ENCODE data around the gene PIK3CB. TPM values are rescaled to one million over a fixed set of nuclear protein-coding genes. Genes with fewer than 3 reads are reported as not detected.
"Not testable (repeated sequence)": the region's sequence is repeated elsewhere in the genome, so short reads cannot be mapped to it uniquely, and the experiment has no call there.

Gene PIK3CB
- total RNA-seq, 1 donor from 2014 or later, result 19.3 TPM

DNA sequence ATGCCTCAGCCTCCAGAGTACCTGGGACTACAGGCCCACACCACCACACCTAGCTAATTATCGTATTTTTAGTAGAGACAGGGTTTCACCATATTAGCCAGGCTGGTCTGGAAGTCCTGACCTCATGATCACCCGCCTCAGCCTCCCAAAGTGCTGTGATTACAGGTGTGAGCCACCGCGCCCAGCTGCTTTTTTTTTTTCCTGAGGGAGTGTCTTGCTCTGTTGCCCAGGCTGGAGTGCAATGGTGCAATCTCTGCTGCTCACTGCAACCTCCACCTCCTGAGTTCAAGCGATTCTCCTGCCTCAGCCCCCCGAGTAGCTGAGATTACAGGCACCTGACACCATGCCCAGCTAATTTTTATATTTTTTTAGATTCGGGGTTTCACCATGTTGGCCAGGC is 3.7 kb upstream of the PIK3CB start:
- H3K27me3 Mint-ChIP-seq (ENCODE audit: insufficient read depth); H3K4me3 Mint-ChIP-seq; H3K36me3 Mint-ChIP-seq (ENCODE audit: low read depth); H3K9me3 Mint-ChIP-seq; H3K27ac Mint-ChIP-seq; DNase-seq (ENCODE audit: low spot score): not testable (repeated sequence)
- peaks cover 13% of the 10 kb centered on the region for H3K4me1 Mint-ChIP-seq (ENCODE audit: low read depth)
- intact Hi-C loops (cut with micrococcal nuclease), result loop anchor here (10.0 kb wide), 2 partner anchors 506 to 546 kb away; partner anchors contain the start of genes COPB2 and MRPS22

DNA sequence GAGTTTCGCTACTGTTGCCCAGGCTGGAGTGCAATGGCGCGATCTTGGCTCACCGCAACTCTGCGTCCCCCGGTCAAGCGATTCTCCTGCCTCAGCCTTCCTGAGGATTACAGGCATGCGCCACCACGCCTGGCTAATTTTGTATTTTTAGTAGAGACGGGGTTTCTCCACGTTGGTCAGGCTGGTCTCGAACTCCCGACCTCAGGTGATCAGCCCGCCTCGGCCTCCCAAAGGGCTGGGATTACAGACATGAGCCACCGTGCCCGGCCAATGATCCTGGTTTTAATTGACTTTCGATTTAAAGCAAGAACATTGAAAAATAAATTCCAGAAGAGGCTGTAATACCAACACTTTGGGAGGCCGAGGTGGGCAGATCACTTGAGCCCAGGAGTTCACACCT is 1.1 kb upstream of the PIK3CB start:
- not testable (repeated sequence) for H3K4me3 Mint-ChIP-seq; DNase-seq (ENCODE audit: low spot score); H3K27me3 Mint-ChIP-seq (ENCODE audit: insufficient read depth); H3K9me3 Mint-ChIP-seq; H3K27ac Mint-ChIP-seq; H3K36me3 Mint-ChIP-seq (ENCODE audit: low read depth)
- H3K4me1 Mint-ChIP-seq (ENCODE audit: low read depth), result peaks cover 22% of the 10 kb centered on the region
- intact Hi-C loops (cut with micrococcal nuclease), result loop anchor here (2.0 to 10.0 kb wide), 3 partner anchors 227 to 549 kb away; partner anchors contain the start of genes COPB2, FAIM and MRPS22

DNA sequence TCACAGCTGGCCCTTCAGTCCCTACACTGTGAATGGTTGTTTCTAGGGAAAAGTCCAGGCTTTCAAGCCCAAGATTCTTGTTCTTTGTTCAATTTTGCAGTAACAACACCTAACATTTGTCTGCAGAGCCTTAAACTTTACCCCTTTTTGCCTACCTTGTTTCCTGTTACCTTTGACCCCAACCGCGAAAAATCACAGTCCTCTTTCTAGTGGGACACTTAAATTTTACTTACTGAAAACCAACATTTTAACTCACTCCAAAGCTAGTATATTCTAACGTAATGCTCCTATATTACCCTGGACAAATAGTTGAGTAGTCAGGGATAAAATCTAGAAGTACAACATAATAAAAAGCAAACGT is 649 bp upstream of the PIK3CB start:
- no peaks in the 10 kb centered on the region for H3K9me3 Mint-ChIP-seq
- intact Hi-C loops (cut with micrococcal nuclease), result loop anchor here (2.0 to 10.0 kb wide), 3 partner anchors 227 to 549 kb away; partner anchors contain the start of genes COPB2, FAIM and MRPS22
- H3K36me3 Mint-ChIP-seq (ENCODE audit: low read depth), result peaks cover 2% of the 10 kb centered on the region
- H3K4me3 Mint-ChIP-seq, result peak overlapping the region; percentile 94
- H3K27me3 Mint-ChIP-seq (ENCODE audit: insufficient read depth), result no peaks in the 10 kb centered on the region
- no peak for DNase-seq (ENCODE audit: low spot score)
- peaks cover 22% of the 10 kb centered on the region for H3K4me1 Mint-ChIP-seq (ENCODE audit: low read depth)
- peak overlapping the region; percentile 94 for H3K27ac Mint-ChIP-seq

DNA sequence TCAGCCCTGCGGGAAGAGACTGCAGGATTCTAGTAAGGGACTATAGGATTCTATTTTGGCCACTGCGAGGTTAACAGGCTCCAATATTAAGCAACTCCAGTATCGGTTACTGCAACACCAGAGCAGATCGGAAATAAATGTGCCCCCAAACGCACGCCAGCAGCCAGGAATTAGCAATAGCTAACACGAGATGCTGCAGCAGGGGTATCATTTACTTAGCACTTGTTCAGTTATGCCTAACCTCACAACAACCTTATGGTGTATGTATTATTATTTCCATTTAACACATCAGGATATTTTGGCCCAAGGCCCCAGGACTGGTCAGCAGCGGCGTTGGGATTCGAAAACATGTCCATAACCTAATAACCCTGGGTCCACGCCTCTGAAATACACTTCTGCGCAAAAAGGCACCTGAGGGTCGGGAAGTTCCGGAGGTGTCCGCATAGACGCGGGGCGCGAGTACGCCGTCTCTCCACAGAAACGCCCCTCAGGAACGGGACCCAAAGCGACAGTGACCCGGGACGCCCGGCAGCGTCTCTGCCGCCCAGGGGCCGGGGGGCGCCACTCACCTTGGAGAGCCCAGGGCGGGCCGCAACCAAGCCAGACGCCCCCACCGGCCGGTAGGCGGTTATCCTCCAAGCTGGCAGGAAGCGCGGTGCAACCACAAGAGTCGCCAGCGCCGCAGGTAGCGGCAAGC is 681 bp downstream of the PIK3CB start:
- intact Hi-C loops (cut with micrococcal nuclease), result loop anchor here (1.0 to 10.0 kb wide), 11 partner anchors 53 to 662 kb away; partner anchors contain the start of genes CEP70, COPB2, DBR1 and FAIM
- H3K4me3 Mint-ChIP-seq, result peak overlapping the region; percentile 93
- H3K36me3 Mint-ChIP-seq (ENCODE audit: low read depth), result peaks cover 4% of the 10 kb centered on the region
- H3K9me3 Mint-ChIP-seq, result no peaks in the 10 kb centered on the region
- no peak for DNase-seq (ENCODE audit: low spot score)
- H3K27me3 Mint-ChIP-seq (ENCODE audit: insufficient read depth), result no peaks in the 10 kb centered on the region
- peaks cover 22% of the 10 kb centered on the region for H3K4me1 Mint-ChIP-seq (ENCODE audit: low read depth)
- peak overlapping the region; percentile 81 for H3K27ac Mint-ChIP-seq

DNA sequence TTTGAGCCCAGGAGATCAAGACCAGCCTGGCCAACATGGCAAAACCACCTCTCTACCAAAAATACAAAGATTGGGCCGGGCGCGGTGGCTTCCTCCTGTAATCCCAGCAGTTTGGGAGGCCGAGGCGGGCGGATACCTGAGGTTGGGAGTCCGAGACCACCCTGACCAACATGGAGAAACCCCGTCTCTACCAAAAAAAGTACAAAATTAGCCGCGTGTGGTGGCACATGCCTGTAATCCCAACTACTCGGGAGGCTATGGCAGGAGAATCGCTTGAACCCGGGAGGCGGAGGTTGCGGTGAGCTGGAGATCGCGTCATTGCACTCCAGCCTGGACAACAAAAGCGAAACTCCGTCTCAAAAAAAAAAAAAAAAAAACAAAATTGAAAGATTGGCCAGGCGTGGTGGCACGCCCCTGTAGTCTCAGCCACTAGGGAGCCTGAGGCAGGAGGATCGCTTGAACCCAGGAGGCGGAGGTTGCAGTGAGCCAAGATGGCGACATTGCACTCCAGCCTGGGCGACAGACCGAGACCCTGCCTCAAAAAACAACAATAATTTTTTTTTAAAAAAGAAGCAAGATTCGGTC is 2.2 kb downstream of the PIK3CB start:
- DNase-seq (ENCODE audit: low spot score); H3K9me3 Mint-ChIP-seq; H3K27me3 Mint-ChIP-seq (ENCODE audit: insufficient read depth); H3K36me3 Mint-ChIP-seq (ENCODE audit: low read depth); H3K27ac Mint-ChIP-seq; H3K4me3 Mint-ChIP-seq: not testable (repeated sequence)
- intact Hi-C loops (cut with micrococcal nuclease), result loop anchor here (1.0 to 10.0 kb wide), 7 partner anchors 51 to 660 kb away; partner anchors contain the start of genes COPB2, DBR1 and MRPS22
- H3K4me1 Mint-ChIP-seq (ENCODE audit: low read depth), result peaks cover 22% of the 10 kb centered on the region

DNA sequence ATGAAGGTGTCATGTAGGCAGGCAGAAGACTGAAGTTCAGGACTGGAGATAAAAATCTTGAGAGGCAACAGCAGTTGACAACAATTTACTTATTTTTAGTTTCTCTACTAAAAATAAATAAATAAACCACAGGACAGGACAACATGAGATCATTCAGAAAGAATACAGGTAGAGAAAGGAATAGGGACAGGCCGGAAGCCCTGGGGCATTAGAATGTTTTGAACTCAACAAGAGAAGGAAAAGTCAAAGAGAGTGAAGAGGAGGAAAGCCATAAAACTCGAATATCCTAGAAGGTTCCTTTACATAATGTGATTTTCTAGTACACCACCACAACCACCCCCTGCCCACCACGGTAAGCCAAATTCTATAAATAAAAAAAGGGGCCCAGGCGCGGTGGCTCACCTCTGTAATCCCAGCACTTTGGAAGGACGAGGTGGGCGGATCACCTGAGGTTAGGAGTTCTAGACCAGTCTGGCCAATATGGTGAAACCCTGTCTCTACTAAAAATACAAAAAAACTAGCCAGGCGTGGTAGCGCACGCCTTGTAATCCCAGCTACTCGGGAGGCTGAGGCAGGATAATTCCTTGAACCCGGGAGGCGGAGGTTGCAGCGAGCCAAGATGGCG is 4.7 kb downstream of the PIK3CB start:
- no peak for DNase-seq (ENCODE audit: low spot score)
- intact Hi-C loops (cut with micrococcal nuclease), result loop anchor here (5.0 to 10.0 kb wide), 5 partner anchors 103 to 658 kb away; partner anchors contain the start of genes COPB2, DBR1 and MRPS22
- peaks cover 4% of the 10 kb centered on the region for H3K36me3 Mint-ChIP-seq (ENCODE audit: low read depth)
- H3K4me3 Mint-ChIP-seq, result no peak overlapping the region
- no peak overlapping the region for H3K27ac Mint-ChIP-seq
- peaks cover 15% of the 10 kb centered on the region for H3K4me1 Mint-ChIP-seq (ENCODE audit: low read depth)
- no peaks in the 10 kb centered on the region for H3K27me3 Mint-ChIP-seq (ENCODE audit: insufficient read depth)
- no peaks in the 10 kb centered on the region for H3K9me3 Mint-ChIP-seq

DNA sequence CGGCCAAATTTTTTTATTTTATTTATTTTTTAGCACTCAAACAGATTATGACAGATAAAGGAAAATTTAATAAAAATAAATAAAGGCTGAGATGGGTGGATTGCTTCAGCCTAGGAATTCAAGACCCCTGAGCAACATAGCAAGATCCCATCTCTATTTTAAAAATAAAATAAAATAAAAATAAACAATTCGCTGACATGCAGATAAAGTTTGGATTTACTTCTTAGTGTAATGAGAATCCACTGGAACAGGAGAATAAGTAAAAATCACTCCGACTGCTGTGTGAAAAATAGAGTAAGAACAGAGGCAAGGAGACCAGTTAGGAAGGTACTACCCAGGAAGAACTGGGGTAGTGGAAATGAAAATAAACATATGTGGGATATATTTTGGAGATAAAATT is 5.6 kb downstream of the PIK3CB start:
- H3K4me1 Mint-ChIP-seq (ENCODE audit: low read depth), result peaks cover 14% of the 10 kb centered on the region
- intact Hi-C loops (cut with micrococcal nuclease), result no loop called here
- DNase-seq (ENCODE audit: low spot score), result no peak
- H3K27ac Mint-ChIP-seq, result no peak overlapping the region
- no peaks in the 10 kb centered on the region for H3K9me3 Mint-ChIP-seq
- no peak overlapping the region for H3K4me3 Mint-ChIP-seq
- no peaks in the 10 kb centered on the region for H3K27me3 Mint-ChIP-seq (ENCODE audit: insufficient read depth)
- H3K36me3 Mint-ChIP-seq (ENCODE audit: low read depth), result peaks cover 4% of the 10 kb centered on the region

DNA sequence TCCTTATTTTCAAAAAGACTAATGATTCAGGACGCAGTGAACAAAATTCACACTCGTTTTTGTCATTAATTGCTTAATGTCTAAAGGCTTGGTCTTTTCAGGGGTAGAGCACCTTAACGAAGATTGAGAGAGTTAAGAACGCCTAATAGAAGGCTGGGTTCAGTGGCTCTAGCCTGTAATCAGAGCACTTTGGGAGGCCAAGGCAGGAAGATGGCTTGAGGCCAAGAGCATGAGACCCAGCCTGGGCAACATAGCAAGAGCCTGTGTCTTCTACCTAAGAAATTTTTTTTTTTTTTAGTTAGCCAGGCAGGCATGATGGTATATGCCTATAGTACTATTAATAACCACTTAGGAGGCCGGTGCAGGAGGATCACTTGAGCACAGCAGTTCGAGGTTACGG is 7.5 kb downstream of the PIK3CB start:
- Mint-ChIP-seq H3K9me3 (no peaks in the 10 kb centered on the region), H3K27ac (no peak overlapping the region), H3K4me1 (ENCODE audit: low read depth) (peaks cover 5% of the 10 kb centered on the region), H3K27me3 (ENCODE audit: insufficient read depth) (no peaks in the 10 kb centered on the region), H3K36me3 (ENCODE audit: low read depth) (peaks cover 2% of the 10 kb centered on the region), H3K4me3 (no peak overlapping the region)
- DNase-seq (ENCODE audit: low spot score), result no peak
- intact Hi-C loops (cut with micrococcal nuclease), result no loop called here

DNA sequence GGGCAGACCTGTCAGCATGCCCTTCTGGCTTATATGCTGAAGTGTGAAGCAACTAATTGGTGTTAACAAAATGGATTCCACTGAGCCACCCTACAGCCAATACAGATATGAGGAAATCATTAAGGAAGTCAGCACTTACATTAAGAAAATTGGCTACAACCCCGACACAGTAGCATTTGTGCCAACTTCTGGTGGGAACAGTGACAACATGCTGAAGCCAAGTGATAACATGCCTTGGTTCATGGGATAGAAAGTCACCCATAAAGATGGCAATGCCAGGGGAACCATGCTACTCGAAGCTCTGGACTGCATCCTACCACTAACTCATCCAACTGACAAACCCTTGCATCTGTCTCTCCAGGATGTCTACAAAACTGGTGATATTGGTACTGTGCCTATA is 9.4 kb downstream of the PIK3CB start:
- Mint-ChIP-seq H3K4me1 (ENCODE audit: low read depth) (no peaks in the 10 kb centered on the region), H3K4me3 (no peak overlapping the region), H3K27me3 (ENCODE audit: insufficient read depth) (no peaks in the 10 kb centered on the region), H3K9me3 (no peaks in the 10 kb centered on the region), H3K36me3 (ENCODE audit: low read depth) (peaks cover 2% of the 10 kb centered on the region), H3K27ac (no peak overlapping the region)
- no peak for DNase-seq (ENCODE audit: low spot score)
- intact Hi-C loops (cut with micrococcal nuclease), result no loop called here

DNA sequence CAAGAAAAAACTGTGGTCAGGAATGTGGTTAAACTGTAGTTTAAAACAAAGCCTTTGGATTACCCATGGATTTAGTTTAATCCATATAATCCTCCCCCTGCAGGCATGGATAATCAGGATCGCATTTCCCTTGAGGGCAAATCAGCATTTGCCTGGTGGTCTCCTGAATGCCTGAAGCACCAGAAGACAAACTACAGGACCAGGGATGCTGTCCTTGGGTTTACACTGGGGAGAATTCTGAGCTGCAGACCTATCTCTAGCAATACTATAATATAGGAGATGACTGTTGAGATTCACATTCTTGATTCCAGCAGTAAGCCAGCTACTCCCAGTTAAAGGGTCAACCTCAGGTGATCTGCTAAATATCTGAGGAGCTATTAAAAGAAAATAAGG is 10.6 kb downstream of the PIK3CB start:
- peaks cover 6% of the 10 kb centered on the region for H3K4me1 Mint-ChIP-seq (ENCODE audit: low read depth)
- peaks cover 3% of the 10 kb centered on the region for H3K36me3 Mint-ChIP-seq (ENCODE audit: low read depth)
- H3K27ac Mint-ChIP-seq, result no peak overlapping the region
- H3K4me3 Mint-ChIP-seq, result no peak overlapping the region
- no peak for DNase-seq (ENCODE audit: low spot score)
- no peaks in the 10 kb centered on the region for H3K27me3 Mint-ChIP-seq (ENCODE audit: insufficient read depth)
- no peaks in the 10 kb centered on the region for H3K9me3 Mint-ChIP-seq
- intact Hi-C loops (cut with micrococcal nuclease), result no loop called here

DNA sequence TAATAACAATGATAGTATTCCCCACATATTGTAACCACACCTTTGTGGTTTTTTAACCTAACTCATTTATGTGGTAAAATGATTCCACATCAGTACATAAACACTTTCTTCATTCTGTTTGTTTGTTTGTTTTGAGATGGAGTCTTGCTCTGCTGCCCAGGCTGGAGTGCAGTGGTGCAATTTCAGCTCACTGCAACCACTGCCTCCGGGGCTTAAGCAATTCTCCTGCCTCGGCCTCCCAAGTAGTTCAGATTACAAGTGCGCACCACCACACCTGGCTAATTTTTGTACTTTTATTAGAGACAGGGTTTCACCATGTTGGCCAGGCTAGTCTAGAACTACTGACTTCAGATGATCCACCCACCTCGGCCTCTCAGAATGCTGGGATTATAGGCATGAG is 14.3 kb downstream of the PIK3CB start:
- H3K4me1 Mint-ChIP-seq (ENCODE audit: low read depth), result peaks cover 19% of the 10 kb centered on the region
- DNase-seq (ENCODE audit: low spot score); intact Hi-C loops (cut with micrococcal nuclease); H3K9me3 Mint-ChIP-seq; H3K27me3 Mint-ChIP-seq (ENCODE audit: insufficient read depth); H3K27ac Mint-ChIP-seq; H3K36me3 Mint-ChIP-seq (ENCODE audit: low read depth); H3K4me3 Mint-ChIP-seq: not testable (repeated sequence)

DNA sequence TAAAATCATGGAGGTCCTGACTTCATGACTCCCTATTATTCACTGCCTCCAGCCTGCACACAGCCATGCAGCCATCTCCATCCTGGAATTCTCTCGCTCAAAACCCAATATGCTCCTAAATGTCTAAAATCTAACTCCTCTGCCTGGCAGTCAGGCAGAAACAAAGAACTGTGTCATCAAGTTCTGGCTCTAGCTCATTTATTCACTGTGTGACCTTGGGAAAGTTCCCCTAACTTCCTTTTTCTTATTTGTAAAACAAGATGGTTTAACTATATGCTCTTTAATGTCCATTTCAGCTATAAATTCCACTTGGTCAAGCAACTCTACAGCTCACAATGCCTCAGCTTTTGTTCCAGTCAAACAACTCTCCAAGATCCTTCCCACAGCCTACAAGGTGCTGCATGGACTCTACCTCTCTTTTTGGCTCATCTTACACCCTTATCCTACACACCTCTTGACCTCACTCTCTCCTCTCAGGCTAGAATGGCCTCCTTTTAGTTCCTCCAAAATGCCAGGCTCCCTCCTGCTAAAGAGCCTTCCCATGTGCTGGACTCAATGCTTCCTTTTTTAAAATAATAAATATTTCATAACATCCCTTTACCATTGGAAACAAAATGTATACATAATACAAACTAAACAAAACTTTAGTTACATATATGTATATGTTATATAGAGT is 16.4 kb downstream of the PIK3CB start:
- Mint-ChIP-seq H3K4me3 (no peak overlapping the region), H3K4me1 (ENCODE audit: low read depth) (peaks cover 28% of the 10 kb centered on the region), H3K36me3 (ENCODE audit: low read depth) (peaks cover 11% of the 10 kb centered on the region), H3K27ac (no peak overlapping the region), H3K27me3 (ENCODE audit: insufficient read depth) (no peaks in the 10 kb centered on the region), H3K9me3 (no peaks in the 10 kb centered on the region)
- intact Hi-C loops (cut with micrococcal nuclease), result no loop called here
- DNase-seq (ENCODE audit: low spot score), result no peak

DNA sequence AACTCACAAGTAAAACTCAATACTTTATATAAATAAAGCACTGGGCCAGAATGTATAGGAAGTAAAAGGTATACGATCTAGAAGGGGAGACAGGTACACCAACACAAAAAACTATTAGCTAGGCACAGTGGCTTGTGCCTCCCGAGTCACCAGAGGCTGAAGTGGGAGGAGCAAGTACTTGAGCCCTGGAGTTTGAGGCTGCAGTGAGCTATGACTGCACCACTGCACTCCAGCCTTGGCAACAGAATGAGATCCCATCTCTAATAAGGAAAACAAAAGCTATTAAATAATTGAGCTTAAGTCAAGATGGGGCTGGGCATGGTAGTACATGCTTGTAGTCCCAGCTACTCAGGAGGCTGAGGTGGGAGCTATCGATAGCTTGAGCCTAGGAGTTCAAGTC is 17.0 kb downstream of the PIK3CB start:
- no peaks in the 10 kb centered on the region for H3K9me3 Mint-ChIP-seq
- H3K4me3 Mint-ChIP-seq, result no peak overlapping the region
- no peak overlapping the region for H3K27ac Mint-ChIP-seq
- H3K27me3 Mint-ChIP-seq (ENCODE audit: insufficient read depth), result no peaks in the 10 kb centered on the region
- H3K4me1 Mint-ChIP-seq (ENCODE audit: low read depth), result peaks cover 28% of the 10 kb centered on the region
- intact Hi-C loops (cut with micrococcal nuclease), result no loop called here
- DNase-seq (ENCODE audit: low spot score), result no peak
- H3K36me3 Mint-ChIP-seq (ENCODE audit: low read depth), result peaks cover 11% of the 10 kb centered on the region
